CD14-positive monocyte (primary cell): Measurements from ENCODE around the gene CACNA2D1. TPM values are rescaled to one million over a fixed set of nuclear protein-coding genes. Genes with fewer than 3 reads are reported as not detected.

Experiments
- DNase-seq, 3 donors: peaks; one replicate each; pipeline ENCODE4 v3.0.0-alpha.2; 2011 to 2022
- H2AFZ ChIP-seq: 2 replicates; pipeline ENCODE4 v1.6.0; 2012; ENCODE audit warnings: mild to moderate bottlenecking, low read depth, low read length, inconsistent platforms; ENCODE audit not compliant: insufficient read depth, poor library complexity, severe bottlenecking
- H3K27ac ChIP-seq, 2 donors: 1 replicate in 1 of 2; 2 replicates in 1 of 2; pipeline ENCODE4 v1.5.1; 2012 to 2013; ENCODE audit warnings: low read length in 2 of 2, control low read depth in 1 of 2, inconsistent platforms in 1 of 2, low read depth in 1 of 2, mild to moderate bottlenecking in 1 of 2
- H3K27me3 ChIP-seq, 2 donors: one replicate each; pipeline versions ENCODE4 v1.6.0 to v1.6.1; 2011 to 2013; ENCODE audit warnings: low read length in 2 of 2; ENCODE audit not compliant: control insufficient read depth in 2 of 2, insufficient read depth in 2 of 2
- H3K36me3 ChIP-seq, 2 donors: replicated peaks in 1 of 2; 1 replicate in 1 of 2; 2 replicates in 1 of 2; pipeline versions ENCODE4 v1.5.1 to v1.6.1; 2012 to 2013; ENCODE audit warnings: low read length in 2 of 2, control low read depth in 1 of 2, inconsistent platforms in 1 of 2, mild to moderate bottlenecking in 1 of 2; ENCODE audit not compliant: insufficient read depth in 2 of 2, control insufficient read depth in 1 of 2
- H3K4me1 ChIP-seq, 2 donors: 1 replicate in 1 of 2; 2 replicates in 1 of 2; pipeline versions ENCODE4 v1.5.1 to v1.6.1; 2012 to 2013; ENCODE audit warnings: low read length in 2 of 2, control low read depth in 1 of 2, inconsistent platforms in 1 of 2, mild to moderate bottlenecking in 1 of 2, moderate library complexity in 1 of 2; ENCODE audit not compliant: insufficient read depth in 2 of 2, control insufficient read depth in 1 of 2
- H3K4me2 ChIP-seq: replicated peaks from 2 replicates; pipeline ENCODE3; 2012; ENCODE audit warnings: low read length, moderate library complexity, mild to moderate bottlenecking; ENCODE audit not compliant: poor library complexity, severe bottlenecking; ENCODE audit errors: extremely low read depth
- H3K4me3 ChIP-seq, 3 experiments: fragments of 200-600 bp in 1 of 3; sonication (generic) in 1 of 3; replicated peaks in 1 of 3; 1 replicate in 2 of 3; 2 replicates in 1 of 3; pipeline ENCODE4 v1.5.1; 2011 to 2013; ENCODE audit warnings: low read length in 3 of 3, mild to moderate bottlenecking in 3 of 3, control low read depth in 2 of 3, low read depth in 2 of 3, inconsistent platforms in 1 of 3, moderate library complexity in 1 of 3
- H3K79me2 ChIP-seq: 2 replicates; pipeline ENCODE4 v1.6.0; 2012; ENCODE audit warnings: mild to moderate bottlenecking, control low read depth, inconsistent platforms, low read length, moderate library complexity; ENCODE audit not compliant: insufficient read depth
- H3K9ac ChIP-seq: 2 replicates; pipeline ENCODE4 v1.6.0; 2017; ENCODE audit warnings: low read length, mild to moderate bottlenecking; ENCODE audit not compliant: insufficient read depth, poor library complexity, severe bottlenecking
- H3K9me3 ChIP-seq, 2 donors: replicated peaks in 1 of 2; 1 replicate in 1 of 2; 2 replicates in 1 of 2; pipeline versions ENCODE4 v1.5.1 to v1.6.1; 2012 to 2013; ENCODE audit warnings: low read length in 2 of 2, control low read depth in 1 of 2; ENCODE audit not compliant: control insufficient read depth in 1 of 2, insufficient read depth in 1 of 2
- H4K20me1 ChIP-seq: 2 replicates; pipeline ENCODE4 v1.6.0; 2012; ENCODE audit warnings: mild to moderate bottlenecking, low read length, control low read depth, moderate library complexity; ENCODE audit not compliant: insufficient read depth
- H3K27ac Mint-ChIP-seq, 7 donors: one replicate each; pipeline ENCODE4 v1.8.0; 2020; ENCODE audit warnings: mild to moderate bottlenecking in 7 of 7, mixed read lengths in 7 of 7, moderate library complexity in 6 of 7, inconsistent platforms in 2 of 7
- H3K27me3 Mint-ChIP-seq, 3 donors: one replicate each; pipeline ENCODE4 v1.8.0; 2021 to 2022; ENCODE audit warnings: low read depth in 3 of 3, mild to moderate bottlenecking in 3 of 3, mixed read lengths in 3 of 3, moderate library complexity in 3 of 3, inconsistent platforms in 1 of 3
- H3K36me3 Mint-ChIP-seq, 2 donors: one replicate each; pipeline ENCODE4 v1.8.0; 2020; ENCODE audit warnings: mixed read lengths in 2 of 2, inconsistent platforms in 1 of 2, mild to moderate bottlenecking in 1 of 2
- H3K4me1 Mint-ChIP-seq: one replicate; pipeline ENCODE4 v1.8.0; 2020; ENCODE audit warnings: mild to moderate bottlenecking, mixed read lengths
- H3K4me3 Mint-ChIP-seq, 2 donors: one replicate each; pipeline ENCODE4 v1.8.0; 2020; ENCODE audit warnings: mild to moderate bottlenecking in 2 of 2, mixed read lengths in 2 of 2, moderate library complexity in 1 of 2
- H3K9me3 Mint-ChIP-seq, 7 donors: one replicate each; pipeline ENCODE4 v1.8.0; 2020 to 2022; ENCODE audit warnings: mixed read lengths in 7 of 7, mild to moderate bottlenecking in 6 of 7, moderate library complexity in 6 of 7, inconsistent platforms in 2 of 7
- CTCF ChIP-seq: fragments of 200-600 bp; IDR thresholded peaks from one replicate; pipeline ENCODE4 v1.8.0; 2022; ENCODE audit warnings: antibody characterized with exemption, mild to moderate bottlenecking
- WGBS: methylation state at CpG from one replicate; pipeline ENCODE4 v1.1.5; 2013; ENCODE audit warnings: missing lambda C conversion rate; ENCODE audit not compliant: insufficient coverage; 5-methylcytosine and 5-hydroxymethylcytosine counted together
- intact Hi-C, 2 donors: fragments of 100-400 bp; cut with micrococcal nuclease; formaldehyde crosslinking; loops; one replicate each; pipeline versions ENCODE4 v1.15.0 to v1.15.1; 2023
- polyA plus RNA-seq, 3 donors: library from polyadenylated mRNA; depleted of rRNA in 1 of 3; unstranded in 2 of 3; stranded (reverse) in 1 of 3; fragments of 300-500 nt in 2 of 3; fragments of >200 nt in 1 of 3; fragmentation: Illumina TruSeq in 2 of 3; gene quantifications; 1 replicate in 2 of 3; 2 replicates in 1 of 3; pipeline ENCODE4 v1.2.3, GENCODE V29; 2012 to 2021

Gene CACNA2D1
- polyA plus RNA-seq, 3 donors: 0.02 TPM; not detected in 2

GRCh38 chr7:82039621-82040020 is 404.0 kb downstream of the CACNA2D1 start:
- Histone ChIP-seq H3K27ac (no peak overlapping the region), H3K9me3 (no peaks in the 10 kb centered on the region), H3K27me3 (no peaks in the 10 kb centered on the region), H2AFZ (no peak overlapping the region), H4K20me1 (no peaks in the 10 kb centered on the region), H3K4me3 (no peak overlapping the region), H3K4me1 (no peaks in the 10 kb centered on the region), H3K79me2 (no peaks in the 10 kb centered on the region), H3K36me3 (no peaks in the 10 kb centered on the region), H3K9ac (no peak overlapping the region), H3K4me2 (no peak overlapping the region)
- no peak for DNase-seq
- no peaks in the 10 kb centered on the region for H3K9me3 Mint-ChIP-seq
- peaks cover 0 to 2% (median 0%) of the 10 kb centered on the region in 3 donors for H3K27me3 Mint-ChIP-seq
- no peaks in the 10 kb centered on the region for H3K36me3 Mint-ChIP-seq
- 83% methylated on average over 1 of the region's 1 CpG for WGBS
- TF ChIP-seq CTCF: no peak
- intact Hi-C loops: loop anchor here (10.0 kb wide), 1 partner anchor 565 kb away; no protein-coding TSS in a partner anchor
- no peak overlapping the region for H3K4me3 Mint-ChIP-seq
- no peak overlapping the region for H3K27ac Mint-ChIP-seq
- no peaks in the 10 kb centered on the region for H3K4me1 Mint-ChIP-seq

GRCh38 chr7:82036146-82036886 is 407.3 kb downstream of the CACNA2D1 start:
- Histone ChIP-seq H3K4me2 (no peak overlapping the region), H3K27me3 (no peaks in the 10 kb centered on the region), H3K27ac (no peak overlapping the region), H3K79me2 (no peaks in the 10 kb centered on the region), H3K4me1 (no peaks in the 10 kb centered on the region), H3K9me3 (no peaks in the 10 kb centered on the region), H4K20me1 (no peaks in the 10 kb centered on the region), H2AFZ (no peak overlapping the region), H3K9ac (no peak overlapping the region), H3K36me3 (no peaks in the 10 kb centered on the region), H3K4me3 (no peak overlapping the region)
- Mint-ChIP-seq H3K9me3 (no peaks in the 10 kb centered on the region), H3K4me3 (no peak overlapping the region), H3K27me3 (no peaks in the 10 kb centered on the region), H3K27ac (no peak overlapping the region), H3K4me1 (no peaks in the 10 kb centered on the region), H3K36me3 (no peaks in the 10 kb centered on the region)
- 71% methylated on average over 2 of the region's 3 CpGs for WGBS
- DNase-seq: no peak
- intact Hi-C loops: no loop called here
- TF ChIP-seq CTCF: no peak
